T-helper 1 cell (primary cell): Measurements from ENCODE around the gene PLP1.
"Not testable (repeated sequence)": the region's sequence is repeated elsewhere in the genome, so short reads cannot be mapped to it uniquely, and the experiment has no call there.

Experiments used
- DNase-seq, 5 donors: peaks; one replicate each; pipeline ENCODE4 v3.0.0-alpha.2; 2012 to 2020

PLP1 gene

GRCh38 chrX:103781062-103781402 lies 4.4 kb downstream of the PLP1 start:
- no peak for DNase-seq

GRCh38 chrX:103781706-103782105 lies 5.1 kb downstream of the PLP1 start:
- no peak for DNase-seq

GRCh38 chrX:103782640-103783039 lies 6.0 kb downstream of the PLP1 start:
- no peak for DNase-seq

- peak in 1 of 5 donors; percentile 30 for DNase-seq
These were observed 6.6 kb downstream of the PLP1 start for GRCh38 chrX:103783196-103783595.

- DNase-seq, result no peak
These were observed 7.3 kb downstream of the PLP1 start for GRCh38 chrX:103783971-103784370.

GRCh38 chrX:103789004-103789403 lies 12.4 kb downstream of the PLP1 start:
- DNase-seq, result no peak

- no peak for DNase-seq
These were observed 14.6 kb downstream of the PLP1 start for GRCh38 chrX:103791228-103791627.

- DNase-seq, result no peak
These were observed 15.3 kb downstream of the PLP1 start for GRCh38 chrX:103791826-103792485.

GRCh38 chrX:103792916-103793544 lies 16.4 kb downstream of the PLP1 start:
- DNase-seq, result no peak

GRCh38 chrX:103793545-103793940 lies 16.9 kb downstream of the PLP1 start:
- DNase-seq, result no peak

GRCh38 chrX:103794119-103794518 lies 17.5 kb downstream of the PLP1 start:
- no peak for DNase-seq

- DNase-seq, result no peak
These were observed 21.1 kb downstream of the PLP1 start for GRCh38 chrX:103797691-103798090.

- DNase-seq, result no peak
These were observed 23.7 kb downstream of the PLP1 start for GRCh38 chrX:103800318-103800717.

GRCh38 chrX:103805860-103806259 lies 29.2 kb downstream of the PLP1 start:
- DNase-seq, result no peak

GRCh38 chrX:103806862-103807474 lies 30.3 kb downstream of the PLP1 start:
- DNase-seq, result peak in 1 of 5 donors; percentile 14

- no peak for DNase-seq
These were observed 35.2 kb downstream of the PLP1 start for GRCh38 chrX:103811858-103812257.

GRCh38 chrX:103817101-103817500 lies 40.5 kb downstream of the PLP1 start:
- not testable (repeated sequence) for DNase-seq

GRCh38 chrX:103817502-103817901 lies 40.9 kb downstream of the PLP1 start:
- peak in 2 of 5 donors; percentile 22 to 51 for DNase-seq

GRCh38 chrX:103818842-103819619 lies 42.4 kb downstream of the PLP1 start:
- DNase-seq, result no peak

- not testable (repeated sequence) for DNase-seq
These were observed 44.2 kb downstream of the PLP1 start for GRCh38 chrX:103820802-103821201.

GRCh38 chrX:103823591-103823990 lies 47.0 kb downstream of the PLP1 start:
- no peak for DNase-seq

- DNase-seq, result no peak
These were observed 49.2 kb downstream of the PLP1 start for GRCh38 chrX:103825881-103826280.

GRCh38 chrX:103828529-103828928 lies 51.9 kb downstream of the PLP1 start:
- no peak for DNase-seq

GRCh38 chrX:103830848-103831247 lies 54.2 kb downstream of the PLP1 start:
- no peak for DNase-seq
